SK-N-SH (cell line): ENCODE measurements around the gene RNF126. TPM values are rescaled to one million over a fixed set of nuclear protein-coding genes. Genes with fewer than 3 reads are reported as not detected.
"Not testable (repeated sequence)": the region's sequence is repeated elsewhere in the genome, so short reads cannot be mapped to it uniquely, and the experiment has no call there.

Experiments used
- CTCF ChIA-PET: fragments of 300-600, 350-600 bp; formaldehyde crosslinking; extraction: SDS; loops from one replicate; lab custom pipeline; 2021; lab: Yijun Ruan, JAX
- POLR2A ChIA-PET: fragments of 350-600 bp; sonication (Branson Sonifier 250); formaldehyde crosslinking; extraction: SDS; loops from one replicate; lab custom pipeline; 2020; ENCODE audit warnings: antibody characterized with exemption, inconsistent platforms; lab: Yijun Ruan, JAX
- DNase-seq: peaks from one replicate; pipeline ENCODE4 v3.0.0; 2012
- H2AFZ ChIP-seq: fragments of 200-600 bp; sonication (generic); 2 replicates; pipeline ENCODE4 v1.8.1; 2016; ENCODE audit warnings: antibody characterized with exemption, mild to moderate bottlenecking, low read depth
- H3F3A ChIP-seq: fragments of 200-600 bp; sonication (generic); replicated peaks from 2 replicates; pipeline ENCODE3; 2016; ENCODE audit warnings: antibody characterized with exemption, mild to moderate bottlenecking; ENCODE audit not compliant: insufficient read depth
- H3K27ac ChIP-seq, 2 experiments: fragments of 200-500 bp in 1 of 2; fragments of 200-600 bp in 1 of 2; sonication (Bioruptor generic) in 1 of 2; sonication (generic), shearing (Covaris generic) in 1 of 2; 2 replicates each; pipeline versions ENCODE4 v1.5.1 to v1.6.1; 2014 to 2016; ENCODE audit warnings: low read depth in 2 of 2, inconsistent platforms in 1 of 2, low read length in 1 of 2, mild to moderate bottlenecking in 1 of 2, mixed read lengths in 1 of 2
- H3K27me3 ChIP-seq: fragments of 200-600 bp; sonication (generic), shearing (Covaris generic); 2 replicates; pipeline ENCODE4 v1.6.1; 2016; ENCODE audit warnings: mixed run types; ENCODE audit not compliant: insufficient read depth
- H3K36me3 ChIP-seq, 2 experiments: fragments of 200-500 bp in 1 of 2; fragments of 200-600 bp in 1 of 2; sonication (Bioruptor generic) in 1 of 2; sonication (generic) in 1 of 2; replicated peaks in 1 of 2; 2 replicates each; pipeline versions ENCODE3 to v1.5.1; 2014 to 2016; ENCODE audit warnings: low read length in 1 of 2, mild to moderate bottlenecking in 1 of 2; ENCODE audit not compliant: insufficient read depth in 2 of 2, control insufficient read depth in 1 of 2
- H3K4me1 ChIP-seq, 2 experiments: fragments of 200-500 bp in 1 of 2; fragments of 200-600 bp in 1 of 2; sonication (Bioruptor generic) in 1 of 2; sonication (generic), shearing (Covaris generic) in 1 of 2; 2 replicates each; pipeline versions ENCODE4 v1.5.1 to v1.6.1; 2014 to 2016; ENCODE audit warnings: low read depth in 1 of 2, low read length in 1 of 2, mixed run types in 1 of 2; ENCODE audit not compliant: insufficient read depth in 2 of 2, control insufficient read depth in 1 of 2
- H3K4me2 ChIP-seq: fragments of 200-600 bp; sonication (generic), shearing (Covaris generic); 2 replicates; pipeline ENCODE4 v1.6.1; 2017; ENCODE audit warnings: mixed run types
- H3K4me3 ChIP-seq, 2 experiments: fragments of 200-500 bp in 1 of 2; fragments of 200-600 bp in 1 of 2; sonication (Bioruptor generic) in 1 of 2; sonication (generic), shearing (Covaris generic) in 1 of 2; 2 replicates each; pipeline versions ENCODE4 v1.5.1 to v1.8.1; 2014 to 2016; ENCODE audit warnings: low read depth in 2 of 2, inconsistent platforms in 1 of 2, low read length in 1 of 2, mild to moderate bottlenecking in 1 of 2, mixed read lengths in 1 of 2, moderate library complexity in 1 of 2
- H3K79me2 ChIP-seq: fragments of 200-600 bp; sonication (generic); 2 replicates; pipeline ENCODE4 v1.8.1; 2017; ENCODE audit warnings: mild to moderate bottlenecking; ENCODE audit not compliant: insufficient read depth
- H3K9ac ChIP-seq: fragments of 200-600 bp; sonication (generic); 2 replicates; pipeline ENCODE4 v1.6.1; 2017; ENCODE audit warnings: mixed run types
- H3K9me2 ChIP-seq: fragments of 200-600 bp; sonication (generic); 2 replicates; pipeline ENCODE4 v1.6.1; 2017; ENCODE audit warnings: mixed run types
- H3K9me3 ChIP-seq: fragments of 200-600 bp; sonication (generic); 2 replicates; pipeline ENCODE4 v1.6.1; 2017; ENCODE audit warnings: mixed run types, mild to moderate bottlenecking, moderate library complexity
- H4K20me1 ChIP-seq: fragments of 200-600 bp; sonication (generic); 2 replicates; pipeline ENCODE4 v1.6.1; 2017; ENCODE audit warnings: mild to moderate bottlenecking, mixed run types; ENCODE audit not compliant: insufficient read depth
- CHD2 ChIP-seq: fragments of 150-350 bp; IDR thresholded peaks from 2 replicates; pipeline ENCODE4 v1.6.1; 2018; ENCODE audit warnings: low read length; ENCODE audit not compliant: partially characterized antibody
- ELF1 ChIP-seq: IDR thresholded peaks from 2 replicates; pipeline ENCODE4 v1.4.0; 2012
- EZH2phosphoT487 ChIP-seq: fragments of 200-600 bp; sonication (generic); IDR thresholded peaks from 2 replicates; pipeline ENCODE4 v1.6.1; 2017; ENCODE audit warnings: low read depth, mixed run types, mild to moderate bottlenecking, antibody characterized with exemption, moderate library complexity, borderline replicate concordance
- FOSL2 ChIP-seq: IDR thresholded peaks from 2 replicates; pipeline ENCODE4 v1.4.0; 2012; ENCODE audit warnings: low read depth, mild to moderate bottlenecking, moderate library complexity, borderline replicate concordance
- FOXJ3 ChIP-seq: sonication (generic); formaldehyde crosslinking; IDR thresholded peaks from 2 replicates; pipeline ENCODE4 v1.5.1; 2020; ENCODE audit warnings: mild to moderate bottlenecking, missing genetic modification reagents
- FOXM1 ChIP-seq: IDR thresholded peaks from 2 replicates; pipeline ENCODE4 v1.4.0; 2012; ENCODE audit warnings: low read depth, mild to moderate bottlenecking
- MXI1 ChIP-seq: IDR thresholded peaks from 2 replicates; pipeline ENCODE4 v1.6.1; 2012; ENCODE audit warnings: mild to moderate bottlenecking, low read depth, low read length, improper control_type of control experiment
- NRF1 ChIP-seq: IDR thresholded peaks from 2 replicates; pipeline ENCODE4 v1.6.1; 2012; ENCODE audit warnings: low read depth, mild to moderate bottlenecking, low read length
- POLR2AphosphoS5 ChIP-seq: IDR thresholded peaks from 2 replicates; pipeline ENCODE4 v1.6.1; 2012; ENCODE audit warnings: low read depth, low read length
- RCOR1 ChIP-seq: fragments of 150-350 bp; IDR thresholded peaks from 2 replicates; pipeline ENCODE4 v1.6.1; 2017; ENCODE audit warnings: antibody characterized with exemption, low read length
- SMC3 ChIP-seq: IDR thresholded peaks from 2 replicates; pipeline ENCODE4 v1.6.1; 2012; ENCODE audit warnings: low read depth, low read length, improper control_type of control experiment
- TCF12 ChIP-seq: IDR thresholded peaks from 2 replicates; pipeline ENCODE4 v1.4.0; 2012
- TEAD4 ChIP-seq: IDR thresholded peaks from 2 replicates; pipeline ENCODE4 v1.4.0; 2012; ENCODE audit warnings: mild to moderate bottlenecking, borderline replicate concordance; ENCODE audit not compliant: insufficient read depth
- YY1 ChIP-seq: IDR thresholded peaks from 2 replicates; pipeline ENCODE4 v1.4.0; 2012; ENCODE audit warnings: low read depth, mild to moderate bottlenecking
- WGBS: methylation state at CpG from one replicate; pipeline ENCODE4 v1.1.6; 2017; ENCODE audit warnings: low lambda C conversion rate; 5-methylcytosine and 5-hydroxymethylcytosine counted together
- polyA plus RNA-seq, 3 experiments: library from polyadenylated mRNA; depleted of rRNA; stranded (reverse); fragments of >200 nt; gene quantifications; 2 replicates each; pipeline ENCODE4 v1.2.3, GENCODE V29; 2012
- TF ChIP-seq, protein P1 (sequence below): fragments of 200-600 bp; sonication (generic); IDR thresholded peaks from 2 replicates; pipeline ENCODE4 v1.6.1; 2017; ENCODE audit warnings: antibody characterized with exemption, mild to moderate bottlenecking, moderate library complexity
- TF ChIP-seq, protein P2 (sequence below): IDR thresholded peaks from 2 replicates; pipeline ENCODE4; 2012
- TF ChIP-seq, protein P3 (sequence below): fragments of 150-350 bp; IDR thresholded peaks from 2 replicates; pipeline ENCODE4 v1.6.1; 2016; ENCODE audit warnings: mild to moderate bottlenecking, low read depth, low read length

The RNF126 gene
- polyA plus RNA-seq, 1 of the 3 experiments (the other 2 are of a cell fraction), result 12.9 TPM

DNA sequence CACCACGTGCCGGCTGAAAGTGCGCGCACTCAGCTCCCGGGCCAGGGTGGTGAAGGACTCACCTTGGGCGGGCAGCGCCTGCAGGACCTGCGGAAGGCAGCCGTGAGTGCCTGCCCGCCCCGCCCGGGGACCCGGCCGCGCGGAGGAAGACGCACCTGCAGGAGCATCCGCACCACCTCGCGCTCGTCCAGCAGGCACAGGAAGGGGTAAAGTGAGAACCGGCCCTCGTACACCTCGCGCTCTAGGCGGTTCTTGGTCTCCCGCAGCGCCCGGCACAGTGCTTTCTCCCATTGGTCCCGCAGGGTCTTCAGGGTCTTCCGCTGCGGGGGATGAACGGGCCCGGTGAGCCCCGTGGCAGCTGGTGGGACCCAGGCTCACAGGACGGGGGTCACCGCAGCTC, 40.3 kb downstream of the RNF126 start:
- Histone ChIP-seq H4K20me1 (0 out of 2 replicates have a peak, but pooled peaks cover 7% of the 10 kb centered on the region), H3K4me2 (no peak overlapping the region), H3K9ac (no peak overlapping the region), H3K27me3 (no peaks in the 10 kb centered on the region), H3F3A (no peaks in the 10 kb centered on the region), H3K27ac (no peak overlapping the region), H3K9me2 (no peaks in the 10 kb centered on the region), H3K9me3 (no peaks in the 10 kb centered on the region), H3K36me3 (peaks cover 0 to 38% of the 10 kb centered on the region in 2 experiments), H3K4me3 (no peak overlapping the region), H2AFZ (no peak overlapping the region), H3K4me1 (no peaks in the 10 kb centered on the region), H3K79me2 (peaks cover 4% of the 10 kb centered on the region; the same call in 1 of the 2 replicates)
- TF ChIP-seq, protein P1, sequence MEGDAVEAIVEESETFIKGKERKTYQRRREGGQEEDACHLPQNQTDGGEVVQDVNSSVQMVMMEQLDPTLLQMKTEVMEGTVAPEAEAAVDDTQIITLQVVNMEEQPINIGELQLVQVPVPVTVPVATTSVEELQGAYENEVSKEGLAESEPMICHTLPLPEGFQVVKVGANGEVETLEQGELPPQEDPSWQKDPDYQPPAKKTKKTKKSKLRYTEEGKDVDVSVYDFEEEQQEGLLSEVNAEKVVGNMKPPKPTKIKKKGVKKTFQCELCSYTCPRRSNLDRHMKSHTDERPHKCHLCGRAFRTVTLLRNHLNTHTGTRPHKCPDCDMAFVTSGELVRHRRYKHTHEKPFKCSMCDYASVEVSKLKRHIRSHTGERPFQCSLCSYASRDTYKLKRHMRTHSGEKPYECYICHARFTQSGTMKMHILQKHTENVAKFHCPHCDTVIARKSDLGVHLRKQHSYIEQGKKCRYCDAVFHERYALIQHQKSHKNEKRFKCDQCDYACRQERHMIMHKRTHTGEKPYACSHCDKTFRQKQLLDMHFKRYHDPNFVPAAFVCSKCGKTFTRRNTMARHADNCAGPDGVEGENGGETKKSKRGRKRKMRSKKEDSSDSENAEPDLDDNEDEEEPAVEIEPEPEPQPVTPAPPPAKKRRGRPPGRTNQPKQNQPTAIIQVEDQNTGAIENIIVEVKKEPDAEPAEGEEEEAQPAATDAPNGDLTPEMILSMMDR, result no peak
- TF ChIP-seq EZH2phosphoT487 (no peak), CHD2 (no peak), YY1 (no peak), TEAD4 (no peak), FOXM1 (no peak), NRF1 (no peak), FOXJ3 (CRISPR knock-in tag) (no peak), TCF12 (no peak), MXI1 (no peak), ELF1 (no peak), FOSL2 (no peak)
- TF ChIP-seq, protein P2, sequence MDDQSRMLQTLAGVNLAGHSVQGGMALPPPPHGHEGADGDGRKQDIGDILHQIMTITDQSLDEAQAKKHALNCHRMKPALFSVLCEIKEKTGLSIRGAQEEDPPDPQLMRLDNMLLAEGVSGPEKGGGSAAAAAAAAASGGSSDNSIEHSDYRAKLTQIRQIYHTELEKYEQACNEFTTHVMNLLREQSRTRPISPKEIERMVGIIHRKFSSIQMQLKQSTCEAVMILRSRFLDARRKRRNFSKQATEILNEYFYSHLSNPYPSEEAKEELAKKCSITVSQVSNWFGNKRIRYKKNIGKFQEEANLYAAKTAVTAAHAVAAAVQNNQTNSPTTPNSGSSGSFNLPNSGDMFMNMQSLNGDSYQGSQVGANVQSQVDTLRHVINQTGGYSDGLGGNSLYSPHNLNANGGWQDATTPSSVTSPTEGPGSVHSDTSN, result no peak
- TF ChIP-seq, protein P3, sequence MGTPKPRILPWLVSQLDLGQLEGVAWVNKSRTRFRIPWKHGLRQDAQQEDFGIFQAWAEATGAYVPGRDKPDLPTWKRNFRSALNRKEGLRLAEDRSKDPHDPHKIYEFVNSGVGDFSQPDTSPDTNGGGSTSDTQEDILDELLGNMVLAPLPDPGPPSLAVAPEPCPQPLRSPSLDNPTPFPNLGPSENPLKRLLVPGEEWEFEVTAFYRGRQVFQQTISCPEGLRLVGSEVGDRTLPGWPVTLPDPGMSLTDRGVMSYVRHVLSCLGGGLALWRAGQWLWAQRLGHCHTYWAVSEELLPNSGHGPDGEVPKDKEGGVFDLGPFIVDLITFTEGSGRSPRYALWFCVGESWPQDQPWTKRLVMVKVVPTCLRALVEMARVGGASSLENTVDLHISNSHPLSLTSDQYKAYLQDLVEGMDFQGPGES, result no peak
- ChIA-PET POLR2A (interaction anchor here (1.0 kb wide), 1 partner anchor 12 kb away, joined by 3 read pairs; no protein-coding TSS in a partner anchor), CTCF (interaction anchor here (0.8 kb wide), 1 partner anchor 39 kb away, joined by 3 read pairs; no protein-coding TSS in a partner anchor)
- 98% methylated on average over 21 of the region's 37 CpGs for WGBS
- DNase-seq, result no peak

DNA sequence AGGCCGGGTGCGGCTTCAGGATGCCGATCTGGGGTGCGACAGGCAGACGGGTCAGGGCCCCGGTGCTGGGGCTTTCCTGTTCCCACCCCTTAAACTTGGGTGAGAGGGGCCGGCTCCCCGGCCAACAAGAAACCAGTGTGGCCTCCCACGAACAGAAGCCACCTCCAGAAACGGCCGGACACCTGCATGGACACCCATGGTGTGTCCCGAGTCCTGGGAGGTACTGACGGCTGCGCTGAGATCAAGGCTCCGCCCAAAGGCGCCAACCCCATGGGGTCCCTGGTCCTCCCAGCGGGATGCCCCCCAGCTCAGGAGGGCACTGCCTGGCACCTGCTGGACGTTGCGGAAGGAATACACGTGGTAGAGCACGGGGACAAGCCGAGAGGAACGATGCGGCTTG, 41.2 kb downstream of the RNF126 start:
- ChIA-PET POLR2A (interaction anchor here (0.6 to 1.0 kb wide), 2 partner anchors 11 to 91 kb away, joined by 3 to 5 read pairs; no protein-coding TSS in a partner anchor), CTCF (interaction anchor here (0.8 kb wide), 1 partner anchor 38 kb away, joined by 3 read pairs; no protein-coding TSS in a partner anchor)
- H3K27ac ChIP-seq, result no peak overlapping the region
- no peak for DNase-seq
- no peaks in the 10 kb centered on the region for H3K9me2 ChIP-seq
- H4K20me1 ChIP-seq, result 0 out of 2 replicates have a peak, but pooled peaks cover 7% of the 10 kb centered on the region
- TF ChIP-seq SMC3 (no peak), TCF12 (no peak), RCOR1 (no peak), POLR2AphosphoS5 (no peak), NRF1 (no peak)
- TF ChIP-seq, protein P2, result no peak
- H3K36me3 ChIP-seq, result peaks cover 0 to 43% of the 10 kb centered on the region in 2 experiments
- no CpG with 5 or more reads among the region's 24 CpGs for WGBS
- H3K79me2 ChIP-seq, result no peaks in the 10 kb centered on the region
- no peak overlapping the region for H3K4me3 ChIP-seq
- no peaks in the 10 kb centered on the region for H3K27me3 ChIP-seq
- H3F3A ChIP-seq, result no peaks in the 10 kb centered on the region
- H3K4me1 ChIP-seq, result no peaks in the 10 kb centered on the region
- no peak overlapping the region for H2AFZ ChIP-seq
- H3K9ac ChIP-seq, result no peak overlapping the region
- no peak overlapping the region for H3K4me2 ChIP-seq
- H3K9me3 ChIP-seq, result no peaks in the 10 kb centered on the region

DNA sequence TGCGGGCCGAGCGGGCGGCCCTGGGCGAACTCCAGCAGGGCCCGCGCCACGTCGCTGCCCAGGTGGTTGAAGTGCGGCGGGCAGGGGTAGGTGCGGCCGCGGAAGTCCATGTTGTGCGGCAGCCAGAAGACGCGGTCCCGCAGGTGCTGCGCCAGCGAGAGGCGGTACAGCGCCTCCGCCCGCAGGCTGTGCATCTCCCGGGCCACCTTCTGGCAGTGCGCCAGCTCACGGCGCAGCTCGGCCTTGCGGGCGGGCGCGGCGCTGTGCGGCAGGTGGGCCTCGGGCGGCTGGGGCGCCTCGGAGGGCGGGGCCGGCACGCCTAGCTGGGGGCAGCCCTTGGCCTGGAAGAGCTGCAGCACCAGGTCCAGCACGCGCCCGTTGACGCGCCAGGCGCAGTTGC, 41.8 kb downstream of the RNF126 start:
- H3K4me1 ChIP-seq, H4K20me1 ChIP-seq, H3K9me2 ChIP-seq, H2AFZ ChIP-seq, H3K79me2 ChIP-seq, H3K27me3 ChIP-seq, H3K27ac ChIP-seq, H3K4me3 ChIP-seq, H3K9ac ChIP-seq, DNase-seq, H3F3A ChIP-seq, H3K9me3 ChIP-seq, H3K4me2 ChIP-seq: not testable (repeated sequence)
- 96% methylated on average over 22 of the region's 48 CpGs for WGBS
- ChIA-PET POLR2A (interaction anchor here (0.6 kb wide), 1 partner anchor 91 kb away, joined by 5 read pairs; no protein-coding TSS in a partner anchor), CTCF (interaction anchor here (1.0 kb wide), 1 partner anchor 10 kb away, joined by 4 read pairs; no protein-coding TSS in a partner anchor)
- H3K36me3 ChIP-seq, result peaks cover 0 to 43% of the 10 kb centered on the region in 2 experiments
